GM19463 (cell line): Measurements from ENCODE around the gene MALAT1.
A peak's percentile ranks its signal among the peaks of the same experiment; 100 is the strongest.
"Not testable (repeated sequence)": the region's sequence is repeated elsewhere in the genome, so short reads cannot be mapped to it uniquely, and the experiment has no call there.

Source experiments
- ATAC-seq: cut with Tn5 transposase; IDR thresholded peaks from one replicate; pipeline ENCODE4 v1.9.1; 2021; ENCODE audit warnings: mild to moderate bottlenecking, moderate library complexity; ENCODE audit not compliant: unreplicated experiment

Gene MALAT1

DNA sequence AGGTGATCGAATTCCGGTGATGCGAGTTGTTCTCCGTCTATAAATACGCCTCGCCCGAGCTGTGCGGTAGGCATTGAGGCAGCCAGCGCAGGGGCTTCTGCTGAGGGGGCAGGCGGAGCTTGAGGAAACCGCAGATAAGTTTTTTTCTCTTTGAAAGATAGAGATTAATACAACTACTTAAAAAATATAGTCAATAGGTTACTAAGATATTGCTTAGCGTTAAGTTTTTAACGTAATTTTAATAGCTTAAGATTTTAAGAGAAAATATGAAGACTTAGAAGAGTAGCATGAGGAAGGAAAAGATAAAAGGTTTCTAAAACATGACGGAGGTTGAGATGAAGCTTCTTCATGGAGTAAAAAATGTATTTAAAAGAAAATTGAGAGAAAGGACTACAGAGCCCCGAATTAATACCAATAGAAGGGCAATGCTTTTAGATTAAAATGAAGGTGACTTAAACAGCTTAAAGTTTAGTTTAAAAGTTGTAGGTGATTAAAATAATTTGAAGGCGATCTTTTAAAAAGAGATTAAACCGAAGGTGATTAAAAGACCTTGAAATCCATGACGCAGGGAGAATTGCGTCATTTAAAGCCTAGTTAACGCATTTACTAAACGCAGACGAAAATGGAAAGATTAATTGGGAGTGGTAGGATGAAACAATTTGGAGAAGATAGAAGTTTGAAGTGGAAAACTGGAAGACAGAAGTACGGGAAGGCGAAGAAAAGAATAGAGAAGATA is at the start of gene MALAT1:
MALAT1 (plus strand) TSS at position 69 of the 736 bp plus-strand sequence.
- no peak for ATAC-seq

DNA sequence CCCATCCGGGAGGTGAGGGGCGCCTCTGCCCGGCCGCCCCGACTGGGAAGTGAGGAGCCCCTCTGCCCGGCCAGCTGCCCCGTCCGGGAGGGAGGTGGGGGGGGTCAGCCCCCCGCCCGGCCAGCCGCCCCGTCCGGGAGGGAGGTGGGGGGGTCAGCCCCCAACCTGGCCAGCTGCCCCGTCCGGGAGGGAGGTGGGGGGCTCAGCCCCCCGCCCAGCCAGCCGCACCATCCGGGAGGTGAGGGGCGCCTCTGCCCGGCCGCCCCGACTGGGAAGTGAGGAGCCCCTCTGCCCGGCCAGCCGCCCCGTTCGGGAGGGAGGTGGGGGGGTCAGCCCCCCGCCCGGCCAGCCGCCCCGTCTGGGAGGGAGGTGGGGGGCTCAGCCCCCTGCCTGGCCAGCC is 47.5 kb upstream of the MALAT1 start:
- not testable (repeated sequence) for ATAC-seq

DNA sequence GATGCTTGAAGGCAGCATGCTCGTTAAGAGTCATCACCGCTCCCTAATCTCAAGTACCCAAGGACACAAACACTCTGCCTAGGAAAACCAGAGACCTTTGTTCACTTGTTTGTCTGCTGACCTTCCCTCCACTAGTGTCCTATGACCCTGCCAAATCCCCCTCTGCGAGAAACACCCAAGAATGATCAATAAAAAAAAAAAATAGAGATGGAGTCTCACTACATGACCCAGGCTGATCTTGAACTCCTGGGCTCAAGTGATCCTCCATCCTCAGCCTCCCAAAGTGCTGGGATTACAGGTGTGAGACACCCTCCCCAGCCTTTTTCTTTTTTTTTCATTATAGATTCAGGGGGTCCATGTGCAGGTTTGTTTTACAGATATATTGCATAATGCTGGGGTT is 46.6 kb upstream of the MALAT1 start:
- not testable (repeated sequence) for ATAC-seq

DNA sequence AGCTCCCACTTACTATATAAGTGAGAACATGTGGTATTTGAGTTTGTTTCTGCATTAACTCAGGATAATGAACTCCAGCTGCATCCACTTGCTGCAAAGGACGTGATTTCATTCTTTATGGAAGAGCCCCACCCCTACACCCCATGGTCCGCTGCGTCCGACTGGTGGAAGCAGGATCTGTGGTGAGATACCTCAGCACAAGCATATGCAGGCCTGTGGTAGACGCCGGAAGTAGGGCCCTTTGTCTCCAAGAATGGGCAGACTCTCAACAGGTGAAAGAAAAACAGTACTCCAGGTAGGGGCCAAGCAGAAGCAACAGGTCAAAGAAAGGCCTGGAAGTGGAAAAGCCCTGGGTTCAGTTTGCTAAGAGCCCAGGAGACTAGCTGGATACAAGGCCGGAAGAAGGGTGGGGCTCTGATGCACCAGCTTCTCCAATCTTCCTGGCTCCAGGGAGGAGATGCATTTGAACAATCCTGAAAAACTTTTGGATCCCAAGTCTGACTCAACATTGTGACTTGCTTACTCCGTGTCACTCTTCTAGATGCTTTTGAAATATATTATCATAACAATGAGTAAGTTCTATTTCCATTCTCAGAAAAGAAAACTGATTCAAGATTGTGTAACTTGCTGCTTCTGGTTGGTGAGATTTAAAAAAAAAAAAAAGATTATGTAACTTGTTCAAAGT is 45.9 kb upstream of the MALAT1 start:
- ATAC-seq, result no peak

DNA sequence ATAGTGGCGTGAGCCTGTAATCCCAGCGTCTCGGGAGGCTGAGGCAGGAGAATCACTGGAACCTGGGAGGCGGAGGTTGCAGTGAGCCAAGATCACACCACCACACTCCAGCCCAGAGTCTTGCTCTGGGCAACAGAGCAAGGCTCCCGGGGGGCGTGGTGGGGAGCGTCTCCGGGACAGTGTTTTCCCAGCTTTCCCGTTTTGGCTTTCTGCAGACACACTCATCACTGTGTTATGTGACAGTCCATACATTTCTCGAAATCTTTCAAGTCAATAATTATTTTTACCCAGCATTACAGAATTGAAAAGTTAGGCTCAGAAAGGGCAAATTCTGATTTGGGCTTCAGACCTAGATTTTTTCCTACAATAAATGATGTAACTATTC is 44.5 kb upstream of the MALAT1 start:
- no peak for ATAC-seq

DNA sequence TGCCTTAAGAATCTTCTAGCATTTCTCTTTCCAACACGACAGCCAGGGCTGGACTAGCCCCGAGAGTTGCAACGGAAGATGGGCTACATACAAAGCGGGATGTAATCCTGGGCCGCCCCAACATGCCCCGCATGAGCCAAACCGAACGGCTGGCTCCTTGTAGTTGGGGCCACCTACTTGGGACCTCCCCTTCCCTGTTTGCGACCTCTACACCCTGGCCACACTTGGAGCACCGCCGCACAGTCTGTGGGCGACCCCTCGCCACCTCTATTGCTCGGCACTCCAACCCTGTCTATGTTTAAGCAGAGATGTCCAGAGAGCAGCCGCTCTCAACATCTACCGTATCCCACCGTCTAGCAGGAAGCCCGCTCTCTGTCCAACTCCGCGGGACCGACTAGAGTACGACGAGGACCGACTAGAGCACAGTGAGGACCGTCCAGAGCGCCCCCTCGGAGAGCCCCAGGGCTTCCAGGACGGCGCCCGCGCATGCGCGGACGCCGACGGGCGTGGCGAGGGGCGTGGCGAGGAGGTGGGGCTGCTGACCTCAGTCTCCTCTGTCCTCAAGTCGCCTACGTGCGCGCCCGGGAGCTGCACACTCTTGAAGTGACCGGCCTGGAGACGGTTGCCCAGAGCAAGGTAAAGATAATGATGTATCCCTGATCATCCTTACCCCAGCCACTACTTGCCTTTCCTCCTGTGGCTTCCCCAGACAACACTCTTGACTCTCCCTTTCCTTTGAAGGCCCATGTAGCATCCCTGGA is 44.0 kb upstream of the MALAT1 start:
- peak; percentile 95 for ATAC-seq

DNA sequence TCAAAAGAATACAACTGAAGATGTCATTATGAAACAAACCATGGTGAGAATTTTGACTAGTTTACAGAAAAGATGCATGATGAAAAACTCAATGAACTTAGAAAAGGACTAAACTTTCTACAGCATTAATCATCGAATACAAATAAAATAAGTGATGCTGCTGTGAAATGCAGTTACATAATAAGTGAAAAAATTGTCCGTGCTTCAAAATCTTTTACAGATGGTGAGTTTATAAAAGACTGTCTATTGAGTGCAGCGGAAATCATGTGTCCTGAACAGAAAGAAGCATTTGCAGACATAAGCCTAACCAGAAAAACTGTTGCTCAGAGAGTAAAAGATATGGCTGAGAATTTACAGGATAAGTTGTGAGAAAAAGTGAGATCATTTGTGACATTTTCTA is 42.4 kb upstream of the MALAT1 start:
- no peak for ATAC-seq

DNA sequence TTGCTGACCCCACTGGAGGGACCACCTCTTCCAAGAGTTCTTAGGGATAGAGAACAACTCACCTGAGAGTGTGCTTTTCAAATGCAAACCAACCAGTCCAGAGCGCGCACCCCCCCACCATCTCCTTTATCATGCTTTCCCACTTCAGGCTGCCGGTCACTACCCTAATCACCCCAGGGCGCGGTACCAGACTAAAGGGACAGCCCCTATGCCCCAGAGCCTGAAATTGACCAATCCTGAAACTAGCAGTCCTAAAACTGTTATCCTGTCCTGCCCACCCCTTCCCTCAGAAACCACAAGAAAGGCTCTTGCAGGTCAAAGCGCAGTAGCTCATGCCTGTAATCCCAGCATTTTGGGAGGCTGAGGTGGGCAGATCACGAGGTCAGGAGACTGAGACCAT is 39.3 kb upstream of the MALAT1 start:
- ATAC-seq, result peak; percentile 42

DNA sequence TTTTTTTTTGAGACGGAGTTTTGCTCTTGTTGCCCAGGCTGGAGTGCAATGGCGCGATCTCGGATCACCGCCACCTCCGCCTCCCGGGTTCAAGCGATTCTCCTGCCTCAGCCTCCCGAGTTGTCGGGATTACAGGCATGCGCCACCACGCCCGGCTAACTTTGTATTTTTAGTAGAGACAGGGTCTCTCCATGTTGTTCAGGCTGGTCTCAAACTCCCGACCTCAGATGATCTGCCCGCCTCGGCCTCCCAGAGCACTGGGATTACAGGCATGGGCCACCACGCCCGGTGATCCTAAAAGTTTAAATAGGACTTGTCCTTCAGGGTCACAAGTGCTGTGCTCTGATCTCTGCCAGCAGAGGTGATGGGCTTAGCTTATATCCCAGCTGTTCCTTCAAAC is 33.4 kb upstream of the MALAT1 start:
- not testable (repeated sequence) for ATAC-seq

DNA sequence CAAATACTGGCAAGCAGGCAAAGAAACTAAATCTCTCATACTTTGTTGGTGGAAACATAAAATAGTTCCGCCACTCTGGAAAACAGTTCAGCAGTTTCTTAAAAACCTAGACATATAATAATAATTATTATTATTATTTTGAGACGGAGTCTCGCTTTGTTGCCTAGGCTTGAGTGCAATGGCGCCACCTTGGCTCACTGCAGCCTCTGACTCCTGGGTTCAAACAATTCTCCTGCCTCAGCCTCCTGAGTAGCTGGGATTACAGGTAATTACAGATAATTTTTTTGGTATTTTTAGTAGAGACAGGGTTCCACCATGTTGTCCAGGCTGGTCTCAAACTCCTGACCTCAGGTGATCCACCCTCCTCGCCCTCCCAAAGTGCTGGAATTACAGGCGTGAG is 31.5 kb upstream of the MALAT1 start:
- ATAC-seq, result not testable (repeated sequence)

DNA sequence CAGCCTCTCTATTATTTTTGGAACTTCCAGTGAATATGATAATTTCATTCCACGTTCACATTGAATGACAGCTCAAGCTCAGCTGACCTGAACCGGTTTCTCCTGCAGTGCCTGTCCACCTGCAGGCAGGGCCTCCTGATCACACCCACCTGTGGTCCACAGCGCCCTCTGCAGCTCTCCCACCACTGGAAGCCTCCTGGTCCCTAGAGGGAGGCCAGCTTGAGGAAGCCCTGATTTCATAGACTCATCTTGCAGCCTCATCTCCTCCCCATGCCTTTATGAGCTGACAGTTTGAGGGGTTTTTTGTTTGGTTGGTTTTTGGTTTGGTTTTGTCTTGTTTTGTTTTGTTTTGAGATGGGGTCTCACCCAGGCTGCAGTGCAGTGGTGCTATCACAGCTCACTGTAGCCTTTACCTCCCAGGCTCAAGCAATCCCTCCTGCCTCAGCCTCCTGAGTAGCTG is 29.9 kb upstream of the MALAT1 start:
- no peak for ATAC-seq

DNA sequence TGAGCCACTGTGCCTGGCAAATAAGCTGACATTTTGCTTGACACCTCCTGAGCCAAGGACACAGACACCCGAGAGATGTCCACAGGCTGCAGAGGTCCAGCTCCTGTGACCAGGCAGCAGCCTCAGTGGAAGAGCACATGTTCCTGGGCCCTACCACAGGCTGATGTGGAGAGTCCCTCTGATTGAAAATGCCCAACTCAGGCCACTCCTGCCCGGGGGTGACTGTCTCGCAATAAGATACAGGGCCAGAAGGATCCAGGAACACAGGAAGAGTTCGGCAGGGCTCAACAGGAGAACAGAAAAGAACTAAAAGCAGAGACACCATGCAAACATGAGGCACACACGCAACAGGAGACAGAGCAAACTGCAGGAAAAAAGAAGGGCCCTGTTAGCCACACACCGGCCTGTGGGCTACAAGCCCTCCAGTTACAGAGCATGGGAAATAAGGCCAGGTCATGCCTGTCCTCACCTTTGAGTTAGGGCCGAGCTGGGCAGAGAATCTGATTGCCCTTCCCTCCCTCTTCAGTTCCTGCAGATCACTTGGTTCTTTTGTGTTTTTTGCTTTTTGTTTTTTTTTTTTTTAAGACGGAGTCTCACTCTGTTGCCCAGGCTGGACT is 28.3 kb upstream of the MALAT1 start:
- ATAC-seq, result no peak

DNA sequence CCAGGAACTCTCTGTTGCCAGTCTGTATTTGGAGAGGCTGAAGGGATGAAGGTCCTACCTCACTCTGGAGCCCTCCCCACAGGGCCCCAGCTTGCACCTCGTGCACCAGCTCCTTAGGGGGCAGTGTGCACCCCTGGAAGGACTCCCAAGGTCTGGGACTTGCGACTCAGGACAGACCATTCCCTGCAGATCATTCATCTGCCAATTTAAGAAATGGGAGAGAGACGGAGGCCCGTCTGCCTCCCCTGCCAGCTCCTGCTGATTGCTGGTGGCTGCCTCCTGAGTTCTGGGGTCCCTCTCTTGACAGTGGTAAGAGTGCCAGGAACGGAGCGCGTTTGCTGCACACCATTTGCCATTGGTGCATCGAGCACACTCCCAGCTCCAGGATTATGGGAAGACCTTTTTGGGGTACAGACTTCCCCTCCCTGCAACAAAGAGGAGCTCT is 27.4 kb upstream of the MALAT1 start:
- ATAC-seq, result no peak

DNA sequence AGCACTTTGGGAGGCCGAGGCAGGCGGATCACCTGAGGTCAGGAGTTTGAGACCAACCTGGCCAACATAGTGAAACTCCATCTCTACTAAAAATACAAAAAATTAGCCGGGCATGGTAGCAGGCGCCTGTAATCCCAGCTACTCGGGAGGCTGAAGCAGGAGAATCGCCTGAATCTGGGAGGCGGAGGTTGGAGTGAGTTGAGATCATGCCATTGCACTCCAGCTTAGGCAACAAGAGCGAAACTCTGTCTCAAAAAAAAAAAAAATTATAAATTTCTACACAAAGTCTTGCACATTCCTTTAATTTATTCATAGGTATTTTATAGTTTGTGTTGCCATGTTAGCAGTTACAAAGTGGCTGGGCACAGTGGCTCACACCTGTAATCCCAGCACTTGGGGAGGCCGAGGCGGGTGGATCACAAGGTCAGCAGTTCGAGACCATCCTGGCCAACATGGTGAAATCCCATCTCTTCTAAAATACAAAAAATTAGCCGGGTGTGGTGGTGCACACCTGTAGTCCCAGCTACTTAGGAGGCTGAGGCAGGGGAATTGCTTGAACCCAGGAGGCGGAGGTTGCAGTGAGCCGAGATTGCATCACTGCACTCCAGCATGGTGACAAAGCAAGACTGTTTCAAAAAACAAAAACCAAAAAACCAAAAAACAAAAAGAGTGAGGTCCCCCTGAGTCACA is 26.1 kb upstream of the MALAT1 start:
- ATAC-seq, result not testable (repeated sequence)

DNA sequence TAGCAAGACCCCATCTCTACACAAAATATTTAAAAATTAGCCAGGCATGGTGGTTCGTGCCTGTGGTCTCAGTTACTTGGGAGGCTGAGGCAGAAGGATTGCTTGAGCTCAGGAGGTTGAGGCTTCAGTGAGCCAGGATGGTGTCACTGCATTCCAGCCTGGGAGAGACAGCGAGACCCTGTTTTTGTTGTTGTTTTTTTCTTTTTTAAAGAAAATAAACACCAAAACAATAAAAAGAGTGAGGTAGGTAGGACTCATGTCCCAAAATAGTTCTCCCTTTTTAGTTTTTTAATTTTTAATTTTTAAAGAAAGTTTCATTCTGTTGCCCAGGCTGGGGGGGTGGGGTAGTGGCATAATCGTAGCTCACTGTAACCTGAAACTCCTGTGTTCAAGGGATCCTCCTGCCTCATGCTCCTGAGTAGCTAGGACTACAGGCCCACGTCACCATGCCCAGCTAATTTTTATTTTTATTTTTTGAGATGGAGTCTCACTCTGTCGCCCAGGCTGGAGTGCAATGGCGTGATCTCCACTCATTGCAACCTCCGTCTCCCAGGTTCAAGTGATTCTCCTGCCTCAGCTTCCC is 25.5 kb upstream of the MALAT1 start:
- ATAC-seq, result no peak

DNA sequence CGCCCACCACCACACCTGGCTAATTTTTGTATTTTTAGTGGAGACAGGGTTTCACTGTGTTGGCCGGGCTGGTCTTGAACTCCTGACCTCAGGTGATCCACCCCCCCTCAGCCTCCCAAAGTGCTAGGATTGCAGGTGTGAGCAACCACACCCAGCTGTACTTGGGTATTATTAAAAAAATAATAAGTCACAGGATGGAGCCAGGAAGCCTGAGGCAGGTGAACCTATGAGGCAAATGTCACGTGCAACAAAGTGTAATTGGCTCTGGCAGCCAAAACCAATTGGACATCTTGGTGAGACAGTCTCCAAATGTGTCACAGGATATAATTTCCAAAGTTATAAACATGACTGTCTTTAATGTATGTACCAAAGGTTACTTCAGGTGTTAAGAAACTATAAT is 24.0 kb upstream of the MALAT1 start:
- no peak for ATAC-seq

DNA sequence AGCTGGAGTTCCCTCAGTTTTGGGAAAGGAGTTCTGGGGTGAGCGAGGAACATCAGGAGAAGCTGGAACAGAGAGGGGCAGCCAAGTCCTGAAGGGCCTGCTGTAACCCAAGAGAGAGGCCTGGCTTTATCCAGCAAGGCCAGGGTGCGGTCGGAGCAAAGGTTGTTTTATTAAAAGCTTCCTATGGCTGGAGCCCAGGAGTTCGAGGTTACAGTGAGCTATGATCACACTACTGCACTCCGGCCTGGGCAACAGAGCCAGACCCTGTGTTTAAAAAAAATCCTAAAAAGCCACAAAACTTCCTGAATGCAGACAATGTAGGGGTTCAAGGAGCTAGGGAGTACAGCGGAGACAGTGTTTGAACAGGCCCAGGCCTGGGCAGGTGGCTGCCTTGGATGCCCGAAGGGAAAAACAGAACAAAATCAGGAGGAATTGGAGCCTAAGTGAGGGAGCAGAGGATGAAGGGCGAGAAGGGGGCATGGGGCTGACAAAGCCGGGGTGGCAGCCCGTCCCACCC is 22.2 kb upstream of the MALAT1 start:
- ATAC-seq, result no peak

DNA sequence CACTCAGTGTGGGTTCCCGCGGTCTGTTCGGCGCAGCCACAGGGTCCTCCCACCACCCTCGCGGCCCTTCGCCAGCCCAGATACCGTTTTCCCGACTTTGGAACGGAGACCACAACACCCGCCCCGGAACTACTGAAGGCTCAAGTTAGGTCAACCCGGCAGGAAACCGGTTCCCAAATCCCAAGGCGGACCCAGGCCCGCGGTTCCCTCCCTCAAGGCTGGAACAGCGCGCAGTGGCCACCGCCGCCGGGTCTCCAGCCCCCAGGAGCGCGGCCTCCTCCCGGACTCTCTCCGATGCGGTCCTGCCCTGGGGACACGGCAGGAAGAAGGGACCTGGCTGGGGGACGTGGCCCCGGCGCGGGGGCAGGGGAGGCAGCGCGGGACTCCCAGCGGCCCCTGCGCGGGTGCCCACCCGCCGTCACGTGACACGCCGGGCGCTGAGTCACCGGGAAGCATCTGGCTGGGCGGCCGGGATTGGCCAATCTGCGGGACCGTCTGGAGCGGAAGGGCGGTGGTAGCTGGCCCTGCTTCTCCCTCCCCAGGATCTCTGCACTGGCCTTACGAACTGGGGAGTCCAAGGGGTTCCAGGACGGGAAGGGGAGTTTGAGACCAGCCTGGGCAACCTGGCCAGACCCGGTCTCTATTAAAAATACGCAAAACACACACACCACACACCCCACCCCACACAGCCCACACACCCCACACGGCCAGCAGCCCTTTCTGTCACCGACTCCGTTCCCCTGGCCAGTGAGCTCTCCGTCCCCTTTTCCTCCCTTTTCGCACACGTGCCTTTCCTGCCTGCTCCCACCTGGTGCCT is 21.5 kb upstream of the MALAT1 start:
- ATAC-seq, result peak; percentile 82
